ENCODE data around the gene DLL1.

DLL1 gene

DNA sequence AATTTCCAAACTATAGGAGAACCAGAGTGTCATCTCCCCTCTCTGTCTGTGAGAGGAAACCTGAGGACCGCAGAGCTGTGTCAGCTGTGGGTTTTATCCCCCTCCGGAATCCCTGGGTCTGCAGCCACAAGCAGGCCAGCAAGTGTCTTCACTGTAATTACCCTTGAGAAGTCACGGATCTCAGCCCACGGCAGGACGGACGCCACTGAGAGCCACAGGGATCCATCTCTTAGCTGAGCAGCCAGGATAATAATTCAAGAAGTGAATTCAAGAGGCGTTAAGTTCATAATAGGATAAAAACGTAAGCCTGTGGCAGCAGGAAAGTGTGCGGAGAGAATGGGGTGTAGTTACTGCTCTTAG lies 37.0 kb downstream of the DLL1 start:
- H2BK15ac ChIP-seq (ENCODE audit: low read length) = peak overlapping the region; percentile 87
- WGBS, 2 donors (ENCODE audit: extremely low coverage in 2 of 2, insufficient read length in 2 of 2, insufficient replicate concordance in 1 of 2) = no CpG with 5 or more reads among the region's 9 CpGs
- no peaks in the 10 kb centered on the region for H3K27me3 ChIP-seq (ENCODE audit: control insufficient read depth in 3 of 3, insufficient read depth in 3 of 3, low read depth in 1 of 3, low read length in 3 of 3)
- H3K9ac ChIP-seq (ENCODE audit: low read depth, low read length, poor library complexity) = no peak overlapping the region
- no peak overlapping the region for H2BK120ac ChIP-seq (ENCODE audit: low read depth, low read length)
- H2BK5ac ChIP-seq (ENCODE audit: low read length) = no peak overlapping the region
- H3K9me3 ChIP-seq (replicated peaks in 1 of 2; ENCODE audit: control insufficient read depth in 2 of 2, insufficient read depth in 1 of 2, low read depth in 1 of 2, low read length in 2 of 2) = no peaks in the 10 kb centered on the region
- peak overlapping the region; percentile 76 for H2AK5ac ChIP-seq (ENCODE audit: low read depth, low read length)
- no peak overlapping the region for H3K4ac ChIP-seq (ENCODE audit: low read length)
- no peak overlapping the region for H2BK12ac ChIP-seq (ENCODE audit: low read length)
- no peak overlapping the region for H4K91ac ChIP-seq (ENCODE audit: low read depth, low read length, poor library complexity)
- H2AFZ ChIP-seq (ENCODE audit: low read length) = no peak overlapping the region
- H3K18ac ChIP-seq (ENCODE audit: low read length) = peak overlapping the region; percentile 67
- no peak overlapping the region for H3K4me2 ChIP-seq (ENCODE audit: insufficient read depth, low read length, poor library complexity, severe bottlenecking)
- H3K36me3 ChIP-seq (replicated peaks in 1 of 2; ENCODE audit: control insufficient read depth in 2 of 2, insufficient read depth in 2 of 2, low read length in 2 of 2) = no peaks in the 10 kb centered on the region
- H3K4me3 ChIP-seq (ENCODE audit: low read length in 2 of 2) = no peak overlapping the region
- H3K27ac ChIP-seq (replicated peaks; ENCODE audit: low read length) = no peak overlapping the region
- H3K14ac ChIP-seq (ENCODE audit: low read length) = no peak overlapping the region
- no peak for DNase-seq (ENCODE audit: low spot score)
- no peak overlapping the region for H4K8ac ChIP-seq (ENCODE audit: low read depth, low read length)
- H3K79me1 ChIP-seq (ENCODE audit: low read depth, low read length) = no peaks in the 10 kb centered on the region
- H3K23ac ChIP-seq (ENCODE audit: low read depth, low read length, poor library complexity) = no peak overlapping the region
- H3K4me1 ChIP-seq (ENCODE audit: control insufficient read depth in 2 of 2, insufficient read depth in 1 of 2, low read depth in 1 of 2, low read length in 2 of 2) = peaks cover 6 to 14% of the 10 kb centered on the region in 2 donors

DNA sequence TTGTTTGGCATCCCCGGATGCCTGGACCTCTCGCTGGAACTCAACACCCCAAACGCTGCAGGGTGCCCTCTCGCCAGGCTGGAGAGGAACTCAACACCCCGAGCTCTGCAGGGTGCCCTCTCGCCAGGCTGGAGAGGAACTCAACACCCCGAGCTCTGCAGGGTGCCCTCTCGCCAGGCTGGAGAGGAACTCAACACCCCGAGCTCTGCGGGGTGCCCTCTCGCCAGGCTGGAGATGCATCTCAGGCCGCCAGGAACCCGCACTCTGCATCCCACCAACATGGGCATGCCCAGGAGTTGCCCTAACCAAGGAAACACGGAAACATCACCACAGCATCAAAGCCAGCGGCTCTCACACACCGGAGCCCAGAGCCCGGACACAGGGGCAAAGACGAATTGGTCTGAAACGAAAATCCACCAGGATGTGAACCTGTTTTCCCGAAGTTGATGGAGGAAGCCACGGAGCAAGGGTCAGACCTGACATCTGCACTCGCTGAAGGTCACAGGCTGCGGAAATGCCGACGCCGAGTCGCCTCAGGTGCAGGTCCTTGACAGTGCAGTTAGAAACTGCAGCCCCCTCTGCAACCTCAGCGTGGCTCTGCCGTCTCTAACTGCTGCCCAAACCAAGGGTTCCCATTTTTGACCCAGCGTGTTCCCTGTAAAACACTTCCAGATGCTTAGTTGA lies 37.5 kb downstream of the DLL1 start:
- H3K9me3 ChIP-seq (replicated peaks in 1 of 2; ENCODE audit: control insufficient read depth in 2 of 2, insufficient read depth in 1 of 2, low read depth in 1 of 2, low read length in 2 of 2) = no peaks in the 10 kb centered on the region
- no peak overlapping the region for H3K9ac ChIP-seq (ENCODE audit: low read depth, low read length, poor library complexity)
- H3K27me3 ChIP-seq (ENCODE audit: control insufficient read depth in 3 of 3, insufficient read depth in 3 of 3, low read depth in 1 of 3, low read length in 3 of 3) = no peaks in the 10 kb centered on the region
- no peak overlapping the region for H3K4me2 ChIP-seq (ENCODE audit: insufficient read depth, low read length, poor library complexity, severe bottlenecking)
- H2BK15ac ChIP-seq (ENCODE audit: low read length) = peak overlapping the region; percentile 84
- no peak overlapping the region for H3K4ac ChIP-seq (ENCODE audit: low read length)
- no peaks in the 10 kb centered on the region for H3K36me3 ChIP-seq (replicated peaks in 1 of 2; ENCODE audit: control insufficient read depth in 2 of 2, insufficient read depth in 2 of 2, low read length in 2 of 2)
- H2BK12ac ChIP-seq (ENCODE audit: low read length) = no peak overlapping the region
- no peak overlapping the region for H3K4me3 ChIP-seq (ENCODE audit: low read length in 2 of 2)
- peak overlapping the region; percentile 67 for H3K18ac ChIP-seq (ENCODE audit: low read length)
- no peak overlapping the region for H2BK120ac ChIP-seq (ENCODE audit: low read depth, low read length)
- H2AFZ ChIP-seq (ENCODE audit: low read length) = no peak overlapping the region
- peak overlapping the region; percentile 2 for H2BK5ac ChIP-seq (ENCODE audit: low read length)
- H3K14ac ChIP-seq (ENCODE audit: low read length) = no peak overlapping the region
- no peak overlapping the region for H4K8ac ChIP-seq (ENCODE audit: low read depth, low read length)
- H4K91ac ChIP-seq (ENCODE audit: low read depth, low read length, poor library complexity) = no peak overlapping the region
- no CpG with 5 or more reads among the region's 30 CpGs for WGBS, 2 donors (ENCODE audit: extremely low coverage in 2 of 2, insufficient read length in 2 of 2, insufficient replicate concordance in 1 of 2)
- no peak overlapping the region for H3K27ac ChIP-seq (replicated peaks; ENCODE audit: low read length)
- DNase-seq (ENCODE audit: low spot score) = no peak
- peak overlapping the region; percentile 34 for H3K23ac ChIP-seq (ENCODE audit: low read depth, low read length, poor library complexity)
- no peaks in the 10 kb centered on the region for H3K79me1 ChIP-seq (ENCODE audit: low read depth, low read length)
- peak overlapping the region; percentile 76 for H2AK5ac ChIP-seq (ENCODE audit: low read depth, low read length)
- H3K4me1 ChIP-seq (ENCODE audit: control insufficient read depth in 2 of 2, insufficient read depth in 1 of 2, low read depth in 1 of 2, low read length in 2 of 2) = peaks cover 10 to 17% of the 10 kb centered on the region in 2 donors

DNA sequence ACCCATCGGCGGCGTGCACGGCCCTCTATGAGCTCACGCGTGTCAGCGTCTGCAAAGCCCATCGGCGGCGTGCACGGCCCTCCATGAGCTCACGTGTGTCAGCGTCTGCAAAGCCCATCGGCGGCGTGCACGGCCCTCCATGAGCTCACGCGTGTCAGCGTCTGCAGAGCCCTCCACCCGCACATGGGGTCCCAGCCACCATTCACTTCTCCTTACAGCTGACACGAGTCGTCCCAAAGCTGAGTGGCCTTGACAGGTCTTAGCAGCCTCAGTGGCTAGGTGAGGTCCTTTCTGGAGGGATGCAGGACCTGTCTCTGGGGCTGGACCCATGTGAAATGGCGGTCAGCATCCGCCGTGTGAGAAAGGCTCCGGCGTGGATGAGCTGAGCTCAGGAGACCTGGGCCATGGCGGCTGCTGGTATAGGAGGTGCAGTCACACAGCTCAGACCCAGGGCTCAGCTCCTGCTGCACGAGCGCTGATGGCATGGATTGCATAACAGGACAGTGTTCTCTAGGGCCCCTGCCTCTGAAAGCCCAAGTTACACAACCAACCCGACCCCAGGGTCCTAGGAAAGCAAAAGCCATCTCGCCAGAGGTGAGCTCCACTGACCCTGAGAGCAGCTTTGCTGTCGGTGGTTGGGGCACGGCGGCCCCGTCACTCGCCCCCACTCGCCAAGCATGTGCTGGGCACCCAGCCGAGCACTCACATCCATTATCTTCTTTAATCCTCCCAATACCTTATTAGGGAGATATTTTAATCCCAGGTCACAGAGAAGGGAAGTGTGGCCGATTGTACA lies 38.9 kb downstream of the DLL1 start:
- H3K9ac ChIP-seq (ENCODE audit: low read depth, low read length, poor library complexity) = no peak overlapping the region
- no CpG with 5 or more reads among the region's 41 CpGs for WGBS, 2 donors (ENCODE audit: extremely low coverage in 2 of 2, insufficient read length in 2 of 2, insufficient replicate concordance in 1 of 2)
- H3K14ac ChIP-seq (ENCODE audit: low read length) = peak overlapping the region; percentile 39
- H3K36me3 ChIP-seq (replicated peaks in 1 of 2; ENCODE audit: control insufficient read depth in 2 of 2, insufficient read depth in 2 of 2, low read length in 2 of 2) = no peaks in the 10 kb centered on the region
- peak overlapping the region; percentile 81 for H3K18ac ChIP-seq (ENCODE audit: low read length)
- peak overlapping the region; percentile 97 for H4K91ac ChIP-seq (ENCODE audit: low read depth, low read length, poor library complexity)
- no peaks in the 10 kb centered on the region for H3K9me3 ChIP-seq (replicated peaks in 1 of 2; ENCODE audit: control insufficient read depth in 2 of 2, insufficient read depth in 1 of 2, low read depth in 1 of 2, low read length in 2 of 2)
- no peak overlapping the region for H3K4me3 ChIP-seq (ENCODE audit: low read length in 2 of 2)
- peak overlapping the region; percentile 78 for H2BK12ac ChIP-seq (ENCODE audit: low read length)
- peak overlapping the region; percentile 23 for H3K4ac ChIP-seq (ENCODE audit: low read length)
- H3K27me3 ChIP-seq (ENCODE audit: control insufficient read depth in 3 of 3, insufficient read depth in 3 of 3, low read depth in 1 of 3, low read length in 3 of 3) = no peaks in the 10 kb centered on the region
- H3K23ac ChIP-seq (ENCODE audit: low read depth, low read length, poor library complexity) = peak overlapping the region; percentile 80
- H2AK5ac ChIP-seq (ENCODE audit: low read depth, low read length) = peak overlapping the region; percentile 97
- no peaks in the 10 kb centered on the region for H3K79me1 ChIP-seq (ENCODE audit: low read depth, low read length)
- H3K27ac ChIP-seq (replicated peaks; ENCODE audit: low read length) = no peak overlapping the region
- H4K8ac ChIP-seq (ENCODE audit: low read depth, low read length) = no peak overlapping the region
- H2BK15ac ChIP-seq (ENCODE audit: low read length) = peak overlapping the region; percentile 89
- H2BK5ac ChIP-seq (ENCODE audit: low read length) = peak overlapping the region; percentile 50
- H2AFZ ChIP-seq (ENCODE audit: low read length) = no peak overlapping the region
- peak overlapping the region; percentile 73 for H2BK120ac ChIP-seq (ENCODE audit: low read depth, low read length)
- H3K4me2 ChIP-seq (ENCODE audit: insufficient read depth, low read length, poor library complexity, severe bottlenecking) = no peak overlapping the region
- DNase-seq (ENCODE audit: low spot score) = no peak
- peaks cover 15 to 22% of the 10 kb centered on the region in 2 donors for H3K4me1 ChIP-seq (ENCODE audit: control insufficient read depth in 2 of 2, insufficient read depth in 1 of 2, low read depth in 1 of 2, low read length in 2 of 2)
